ENCODE results near the gene B3GALT6. TPM values are rescaled to one million over a fixed set of nuclear protein-coding genes. Genes with fewer than 3 reads are reported as not detected.
A peak's percentile ranks its signal among the peaks of the same experiment; 100 is the strongest.

The B3GALT6 gene
- total and polyA plus RNA-seq, 8 donors = 6.2 to 13.4 (median 8.8) TPM

DNA sequence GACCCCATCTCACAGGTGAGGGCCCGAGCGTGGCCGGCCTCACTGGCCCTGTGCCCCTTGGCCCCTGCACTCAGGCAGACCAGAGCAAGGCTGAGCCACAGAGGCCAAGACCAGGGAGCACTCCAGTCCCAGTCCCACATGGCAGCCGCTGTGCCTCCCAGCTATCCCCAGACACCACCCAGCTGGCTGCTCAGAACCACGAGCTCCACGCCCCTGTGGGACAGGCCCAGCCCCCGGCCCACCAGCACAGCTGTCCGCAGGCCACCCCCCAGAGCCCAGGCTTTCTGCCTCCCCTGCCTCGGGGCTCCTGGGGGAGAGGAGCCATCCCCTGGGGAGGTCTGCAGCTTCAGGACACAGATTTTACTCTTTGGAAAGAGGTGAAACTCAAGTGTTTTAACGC lies 23.6 kb downstream of the B3GALT6 start:
- DNase-seq (peak in 1 of 6 donors; percentile 63), ATAC-seq (no peak), FAIRE-seq (no peak)
- intact Hi-C loops (cut with DNase I) = no loop called here
- Histone ChIP-seq H3K4me3 (no peak overlapping the region), H3K9me3 (no peaks in the 10 kb centered on the region), H3K27ac (no peak overlapping the region), H3K4me1 (no peaks in the 10 kb centered on the region), H3K36me3 (peaks cover 0 to 33% (median 18%) of the 10 kb centered on the region in 3 donors), H3K27me3 (no peaks in the 10 kb centered on the region)
- 95 to 97% methylated on average over 9 to 10 of the region's 10 CpGs for WGBS, 2 donors
- TF ChIP-seq, protein P1, sequence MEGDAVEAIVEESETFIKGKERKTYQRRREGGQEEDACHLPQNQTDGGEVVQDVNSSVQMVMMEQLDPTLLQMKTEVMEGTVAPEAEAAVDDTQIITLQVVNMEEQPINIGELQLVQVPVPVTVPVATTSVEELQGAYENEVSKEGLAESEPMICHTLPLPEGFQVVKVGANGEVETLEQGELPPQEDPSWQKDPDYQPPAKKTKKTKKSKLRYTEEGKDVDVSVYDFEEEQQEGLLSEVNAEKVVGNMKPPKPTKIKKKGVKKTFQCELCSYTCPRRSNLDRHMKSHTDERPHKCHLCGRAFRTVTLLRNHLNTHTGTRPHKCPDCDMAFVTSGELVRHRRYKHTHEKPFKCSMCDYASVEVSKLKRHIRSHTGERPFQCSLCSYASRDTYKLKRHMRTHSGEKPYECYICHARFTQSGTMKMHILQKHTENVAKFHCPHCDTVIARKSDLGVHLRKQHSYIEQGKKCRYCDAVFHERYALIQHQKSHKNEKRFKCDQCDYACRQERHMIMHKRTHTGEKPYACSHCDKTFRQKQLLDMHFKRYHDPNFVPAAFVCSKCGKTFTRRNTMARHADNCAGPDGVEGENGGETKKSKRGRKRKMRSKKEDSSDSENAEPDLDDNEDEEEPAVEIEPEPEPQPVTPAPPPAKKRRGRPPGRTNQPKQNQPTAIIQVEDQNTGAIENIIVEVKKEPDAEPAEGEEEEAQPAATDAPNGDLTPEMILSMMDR (IDR thresholded peaks at IDR 0.05) = no peak

DNA sequence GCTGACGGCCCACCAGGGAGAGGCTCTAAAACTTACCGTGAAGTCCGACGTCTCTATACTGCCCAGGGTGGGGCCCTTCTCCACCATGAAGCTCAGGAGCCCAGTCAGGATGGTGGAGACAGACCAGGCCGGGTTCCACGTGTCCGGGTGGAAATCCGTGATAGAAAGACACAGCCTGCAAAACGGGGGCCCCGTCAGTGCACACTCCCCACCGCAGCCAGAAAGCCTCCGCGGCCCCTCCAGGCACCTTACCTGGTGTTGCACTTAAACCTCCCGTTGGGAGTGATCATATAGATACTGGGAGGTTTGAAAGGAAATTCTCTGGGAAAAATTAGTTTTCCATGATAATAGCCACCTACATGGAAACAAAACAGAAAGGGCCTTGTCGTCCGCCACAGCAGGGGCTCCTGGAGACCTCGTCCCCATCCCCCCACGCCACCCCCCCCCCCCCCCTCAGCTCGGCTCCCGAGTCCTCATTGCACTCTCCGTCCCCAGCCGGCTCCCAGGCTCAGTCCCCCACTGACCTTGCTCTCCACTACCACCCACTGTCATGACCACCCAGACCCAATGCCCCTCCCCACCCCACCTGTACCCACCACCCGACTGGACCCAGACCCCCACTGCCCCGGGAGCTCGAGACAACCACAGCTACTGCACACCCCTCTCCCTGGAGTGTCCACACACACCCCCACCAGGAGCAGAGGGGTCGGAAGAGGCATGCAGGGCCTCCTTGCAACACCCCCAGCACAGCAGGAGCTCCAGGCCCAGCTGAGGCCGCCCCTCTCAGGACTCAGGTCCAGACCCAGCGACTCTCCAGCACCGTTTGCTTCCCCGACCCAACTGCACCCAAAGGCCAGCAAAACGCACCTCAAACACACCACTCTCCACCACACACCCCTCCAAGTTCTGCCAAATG lies 25.2 kb downstream of the B3GALT6 start:
- DNase-seq = peak in 1 of 6 donors; percentile 46

GRCh38 chr1:1259119-1259488 lies 27.1 kb downstream of the B3GALT6 start:
- Histone ChIP-seq H3K27ac (no peak overlapping the region), H3K4me3 (no peak overlapping the region), H3K27me3 (no peaks in the 10 kb centered on the region), H3K4me1 (no peaks in the 10 kb centered on the region), H3K36me3 (peaks cover 0 to 52% (median 31%) of the 10 kb centered on the region in 3 donors), H3K9me3 (no peaks in the 10 kb centered on the region)
- intact Hi-C loops (cut with DNase I) = no loop called here
- FAIRE-seq (no peak), ATAC-seq (no peak), DNase-seq (peak in 1 of 6 donors; percentile 40)
- TF ChIP-seq, protein P1 (IDR thresholded peaks at IDR 0.05) = no peak
- 95% methylated on average over 22 of the region's 22 CpGs for WGBS, 2 donors

More for the DNA sequence above, 25.2 kb downstream of the B3GALT6 start:
- no peak overlapping the region for H3K4me3 ChIP-seq
- H3K27me3 ChIP-seq = no peaks in the 10 kb centered on the region
- intact Hi-C loops (cut with DNase I) = no loop called here
- TF ChIP-seq, protein P1 (IDR thresholded peaks at IDR 0.05) = no peak
- FAIRE-seq (no peak), ATAC-seq (no peak)
- no peak overlapping the region for H3K27ac ChIP-seq
- H3K9me3 ChIP-seq = no peaks in the 10 kb centered on the region
- H3K36me3 ChIP-seq = peaks cover 0 to 37% (median 21%) of the 10 kb centered on the region in 3 donors
- H3K4me1 ChIP-seq = no peaks in the 10 kb centered on the region
- 93 to 95% methylated on average over 29 of the region's 31 CpGs for WGBS, 2 donors

DNA sequence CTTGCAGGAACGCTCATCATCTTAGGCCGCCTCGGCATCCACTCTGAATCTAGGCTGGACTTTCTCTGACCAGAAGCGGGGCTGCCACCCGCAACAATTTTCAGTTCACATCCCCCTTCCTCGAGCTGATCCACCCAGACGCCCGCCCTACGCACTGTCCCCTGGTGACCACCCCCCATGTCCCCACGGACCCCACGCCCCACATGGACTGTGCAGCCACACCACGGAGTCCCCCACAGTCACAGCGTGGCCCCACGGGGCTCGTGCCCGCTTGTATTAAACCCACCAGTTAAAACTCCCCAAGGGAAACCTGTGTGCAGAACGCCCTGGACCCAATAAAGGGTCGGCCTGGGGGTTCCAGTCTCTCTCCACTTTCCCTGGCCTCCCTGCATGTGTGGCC lies 27.5 kb downstream of the B3GALT6 start:
- intact Hi-C loops (cut with DNase I) = no loop called here
- ATAC-seq (no peak), FAIRE-seq (no peak)

More for the DNA sequence above, 27.5 kb downstream of the B3GALT6 start:
- peaks cover 0 to 50% (median 31%) of the 10 kb centered on the region in 3 donors for H3K36me3 ChIP-seq
- peak in 1 of 6 donors; percentile 50 for DNase-seq
- WGBS, 2 donors = 92 to 94% methylated on average over 18 of the region's 18 CpGs
- H3K4me3 ChIP-seq = no peak overlapping the region
- no peaks in the 10 kb centered on the region for H3K9me3 ChIP-seq
- TF ChIP-seq, protein P1 (IDR thresholded peaks at IDR 0.05) = no peak
- H3K27me3 ChIP-seq = no peaks in the 10 kb centered on the region
- no peak overlapping the region for H3K27ac ChIP-seq
- H3K4me1 ChIP-seq = no peaks in the 10 kb centered on the region

Data from pancreas (tissue), 10 donors.